DMS153 treated with DMSO at 0.1 percent for 48 hours (cell line): ENCODE measurements around the gene MRTFA.
"Not testable (repeated sequence)": the region's sequence is repeated elsewhere in the genome, so short reads cannot be mapped to it uniquely, and the experiment has no call there.

Source experiments
- DNase-seq: peaks from one replicate; lab custom pipeline; 2025; ENCODE audit not compliant: unreplicated experiment; lab: John Stamatoyannopoulos, UW

Gene MRTFA

DNA sequence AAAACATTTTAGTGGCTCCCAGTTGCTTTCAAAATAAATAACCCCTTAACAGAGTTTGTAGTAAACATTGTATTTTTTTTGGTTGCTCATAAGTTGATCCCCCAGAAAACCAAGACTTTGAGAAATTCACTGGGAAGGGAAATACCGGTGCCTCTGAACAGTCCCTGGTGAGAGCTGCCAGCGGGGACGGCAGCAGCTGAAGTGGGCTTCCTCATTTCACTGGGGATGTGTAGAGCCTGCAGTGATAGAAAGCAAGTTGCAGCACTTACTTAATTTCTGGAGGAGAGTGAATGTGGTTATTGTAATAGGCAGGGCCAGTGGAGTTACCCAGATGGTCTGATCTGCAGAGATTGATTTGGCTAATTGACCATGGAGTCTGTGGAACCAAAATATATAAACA lies 24.2 kb upstream of the MRTFA start:
- no peak for DNase-seq

DNA sequence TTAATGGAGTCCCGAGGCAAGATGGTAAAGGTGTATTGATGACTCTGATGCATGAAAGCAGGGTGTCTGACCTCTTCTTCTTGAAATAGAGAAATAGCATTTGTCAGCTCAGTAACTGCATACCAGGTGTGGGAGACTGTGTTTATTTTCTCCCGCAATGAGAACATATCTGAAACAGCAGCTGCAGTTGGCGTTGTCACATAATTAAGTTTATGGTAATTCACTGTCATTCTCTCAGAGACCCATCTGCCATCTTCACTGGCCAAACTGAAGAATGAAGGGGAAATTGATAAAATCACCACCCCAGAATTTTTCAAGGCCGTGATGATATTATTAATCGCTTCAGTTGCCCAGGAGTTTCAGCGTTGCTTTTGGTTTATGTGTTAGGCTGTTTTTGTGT lies 22.6 kb upstream of the MRTFA start:
- DNase-seq: no peak

DNA sequence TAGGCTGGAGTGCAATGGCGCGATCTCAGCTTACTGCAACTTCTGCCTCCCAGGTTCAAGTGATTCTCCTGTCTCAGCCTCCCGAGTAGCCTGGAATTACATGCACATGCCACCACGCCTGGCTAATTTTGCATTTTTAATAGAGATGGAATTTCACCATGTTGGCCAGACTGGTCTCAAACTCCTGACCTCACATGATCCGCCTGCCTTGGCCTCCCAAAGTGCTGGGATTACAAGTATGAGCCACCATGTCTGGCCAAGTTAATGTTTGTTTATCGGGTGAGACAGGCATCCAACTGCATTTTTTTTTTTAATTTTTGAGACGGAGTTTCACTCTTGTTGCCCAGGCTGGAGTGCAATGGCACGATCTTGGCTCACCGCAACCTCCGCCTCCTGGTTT lies 20.1 kb upstream of the MRTFA start:
- not testable (repeated sequence) for DNase-seq

DNA sequence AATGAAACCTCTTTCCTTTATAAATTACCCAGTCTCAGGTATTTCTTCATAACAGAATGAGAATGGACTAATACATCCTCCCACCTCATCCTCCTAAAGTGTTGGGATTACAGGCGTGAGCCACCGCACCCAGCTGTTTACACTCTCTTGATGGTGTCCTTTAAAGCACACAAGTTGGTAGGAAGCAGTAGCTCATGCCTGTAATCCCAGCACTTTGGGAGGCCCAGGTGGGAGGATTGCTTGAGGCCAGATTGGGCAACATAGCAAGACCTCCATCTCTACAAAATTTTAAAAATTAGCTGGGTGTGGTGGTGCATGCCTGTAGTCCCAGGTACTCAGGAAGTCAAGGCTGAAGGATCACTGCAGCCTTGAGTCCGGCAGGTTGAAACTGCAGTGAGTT lies 19.4 kb upstream of the MRTFA start:
- DNase-seq: not testable (repeated sequence)

DNA sequence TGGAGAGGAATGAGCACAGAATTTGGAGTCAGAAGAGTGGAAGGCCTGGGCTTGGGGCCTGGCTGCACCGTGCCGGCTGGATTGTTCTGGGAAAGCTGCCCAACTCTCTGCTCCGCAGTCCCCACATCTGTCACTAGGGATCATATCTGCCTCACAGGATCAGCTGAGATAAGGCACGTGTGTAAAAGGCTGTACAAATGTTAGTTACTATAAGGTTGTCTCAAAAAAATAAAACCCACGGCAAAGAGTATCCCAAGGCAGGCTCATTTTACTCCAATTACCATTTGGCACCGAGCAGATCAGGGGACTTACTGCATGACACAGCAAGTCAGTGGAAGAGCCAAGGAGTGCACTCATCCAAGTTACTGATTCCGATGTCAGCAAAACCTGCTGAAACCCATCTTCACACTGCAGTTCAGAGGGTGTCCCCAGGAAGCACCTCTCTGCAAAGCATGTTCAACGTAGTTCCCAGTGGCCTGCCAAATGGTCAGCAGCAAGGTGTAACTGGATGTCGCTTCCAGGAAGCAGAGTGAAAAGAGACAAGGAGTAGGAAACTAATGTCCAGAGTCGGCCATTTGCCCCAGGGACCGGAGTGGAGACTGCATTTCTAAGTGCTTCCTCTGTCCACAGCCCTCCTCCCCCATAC lies 18.1 kb upstream of the MRTFA start:
- peak; percentile 27 for DNase-seq

DNA sequence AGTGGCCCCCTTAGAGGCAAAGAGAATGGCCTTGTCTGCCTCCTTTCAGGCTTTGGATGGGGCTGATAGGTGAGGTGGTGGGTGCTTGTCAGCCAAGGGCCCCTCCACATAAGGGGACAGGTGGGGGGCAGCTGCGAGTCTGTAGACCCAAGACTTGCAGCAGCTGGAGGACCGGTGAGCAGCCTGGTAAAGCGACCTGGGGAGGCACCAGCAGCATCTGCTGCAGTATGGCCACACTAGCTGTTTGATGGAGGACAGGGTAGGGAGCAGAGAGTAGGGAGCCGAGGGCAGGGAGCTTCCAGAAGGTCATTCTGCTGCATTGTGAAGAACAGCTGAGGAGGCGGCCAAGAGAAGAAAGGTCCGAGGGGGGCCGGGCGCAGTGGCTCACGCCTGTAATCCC lies 16.8 kb upstream of the MRTFA start:
- DNase-seq: no peak

DNA sequence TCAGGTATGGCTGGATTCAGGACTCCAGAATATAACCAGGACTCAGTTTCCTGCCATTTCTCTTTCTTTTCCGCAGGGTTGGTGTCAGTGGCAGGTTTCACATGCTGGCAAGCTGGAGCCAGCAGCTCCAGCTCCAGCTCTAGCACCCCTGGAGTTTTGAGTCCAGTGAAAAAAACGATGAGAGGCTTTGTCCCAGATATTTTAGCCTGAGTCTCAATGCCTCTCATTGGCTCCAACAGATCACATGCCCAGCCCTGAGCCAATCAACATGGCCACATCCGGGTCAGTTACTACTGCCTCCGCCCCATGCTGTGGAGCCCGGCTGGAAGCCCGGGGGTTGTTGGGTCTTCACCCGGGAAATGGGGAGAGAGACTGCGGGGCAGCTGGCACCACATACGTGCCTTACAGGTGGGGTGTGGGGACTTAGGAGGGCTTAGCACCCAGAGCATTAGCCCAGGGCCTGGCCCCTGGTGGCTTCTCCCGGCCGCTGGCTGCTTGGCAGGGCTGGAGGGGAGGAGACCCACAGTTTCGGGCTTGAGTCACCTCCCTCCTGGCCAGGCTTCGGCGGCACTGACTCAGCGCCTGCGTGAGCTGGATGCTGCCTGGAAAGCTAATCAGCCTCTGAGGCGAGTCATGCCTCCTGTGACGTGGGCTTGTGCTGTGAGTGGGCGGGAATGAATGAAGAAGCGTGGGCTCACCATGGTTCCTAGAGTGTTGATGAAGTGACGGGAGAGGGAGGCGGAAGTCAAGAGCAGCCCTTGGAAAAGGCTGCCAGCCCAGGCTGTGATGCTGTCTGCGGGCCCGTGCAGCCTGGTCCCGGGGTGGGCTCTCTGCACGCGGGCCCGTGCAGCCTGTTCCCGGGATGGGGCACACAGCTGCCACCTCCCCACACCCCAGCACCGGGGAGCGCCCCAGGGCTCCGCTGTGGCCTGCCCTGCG lies 15.3 kb upstream of the MRTFA start:
- peak; percentile 92 for DNase-seq

DNA sequence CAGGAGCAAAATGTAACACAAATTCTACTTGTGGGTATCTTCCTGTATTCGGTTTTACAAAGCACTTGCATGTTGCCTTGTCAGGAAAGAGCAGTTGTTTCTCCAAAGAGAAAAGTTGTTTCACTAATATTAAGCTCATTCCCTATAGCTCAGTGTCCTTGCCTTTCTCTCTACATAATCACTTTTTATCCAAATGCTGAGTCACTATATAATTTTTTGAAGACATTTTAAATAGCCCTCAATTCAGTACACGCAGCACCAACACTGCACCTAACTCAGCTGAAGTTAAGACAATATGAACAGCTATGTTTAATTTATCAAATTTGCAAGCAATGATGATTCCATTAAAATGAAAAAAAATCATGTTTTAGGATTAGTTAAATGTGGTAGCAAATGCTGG lies 14.5 kb upstream of the MRTFA start:
- DNase-seq: no peak

DNA sequence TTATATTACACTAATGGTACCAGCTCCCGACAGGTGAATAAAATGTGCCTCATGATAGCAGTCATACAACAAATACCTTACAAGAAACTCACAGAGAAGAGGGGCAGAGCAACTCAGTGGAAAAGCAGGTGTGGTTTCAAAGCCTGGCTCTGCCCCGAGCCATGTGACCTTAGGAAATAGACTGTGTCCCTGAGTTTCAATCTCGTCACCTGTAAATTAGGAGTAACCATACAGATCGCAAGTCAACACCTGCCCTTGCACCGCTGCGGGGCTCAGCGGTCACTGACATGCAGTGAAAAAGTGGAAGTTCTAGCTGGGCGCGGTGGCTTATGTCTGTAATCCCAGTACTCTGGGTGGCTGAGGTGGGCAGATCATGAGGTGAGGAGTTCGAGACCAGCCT lies 11.9 kb upstream of the MRTFA start:
- DNase-seq: no peak

DNA sequence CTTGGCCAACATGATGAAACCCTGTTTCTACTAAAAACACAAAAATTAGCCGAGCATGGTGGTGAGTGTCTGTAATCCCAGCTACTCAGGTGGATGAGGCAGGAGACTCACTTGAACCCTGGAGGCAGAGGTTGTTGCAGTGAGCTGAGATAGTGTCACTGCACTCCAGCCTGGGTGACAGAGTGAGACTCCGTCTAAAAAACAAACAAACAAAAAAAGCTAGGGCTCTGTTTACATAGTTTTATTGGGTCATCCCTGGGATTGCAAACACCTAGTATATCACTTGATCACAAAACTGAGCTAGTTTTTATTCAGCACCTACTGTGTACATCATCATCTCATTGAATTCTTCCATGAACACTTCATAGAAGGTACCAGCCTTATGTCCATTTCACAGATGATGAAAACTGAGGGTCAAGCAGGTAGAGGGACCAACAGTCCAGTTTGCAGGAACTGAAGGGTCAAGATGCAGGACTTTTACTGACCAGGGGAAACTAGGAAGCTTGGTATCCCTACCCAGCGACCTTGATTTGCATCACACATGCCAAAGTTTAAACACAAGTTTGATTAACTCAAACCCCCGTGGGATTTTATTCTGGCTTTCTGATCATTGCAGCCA lies 9.2 kb upstream of the MRTFA start:
- no peak for DNase-seq

DNA sequence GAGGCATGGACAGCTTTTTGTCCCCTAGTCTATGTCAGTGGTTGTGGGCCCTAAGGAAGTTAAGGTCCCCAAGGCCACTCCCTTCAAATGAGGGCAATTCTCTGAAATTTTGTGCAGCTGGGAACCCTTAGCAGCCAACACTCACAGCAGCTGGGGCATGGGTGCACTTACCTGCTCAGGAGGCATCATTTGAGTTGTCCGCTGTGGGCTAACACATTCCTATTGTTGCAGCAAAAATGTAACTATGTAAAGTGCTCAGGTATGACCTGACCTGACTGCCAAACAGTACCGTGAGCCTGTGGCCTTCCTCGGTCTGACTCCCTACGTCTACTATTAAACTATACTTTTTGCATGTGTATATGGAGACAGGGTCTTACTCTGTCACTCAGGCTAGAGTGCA lies 5.8 kb upstream of the MRTFA start:
- DNase-seq: no peak

DNA sequence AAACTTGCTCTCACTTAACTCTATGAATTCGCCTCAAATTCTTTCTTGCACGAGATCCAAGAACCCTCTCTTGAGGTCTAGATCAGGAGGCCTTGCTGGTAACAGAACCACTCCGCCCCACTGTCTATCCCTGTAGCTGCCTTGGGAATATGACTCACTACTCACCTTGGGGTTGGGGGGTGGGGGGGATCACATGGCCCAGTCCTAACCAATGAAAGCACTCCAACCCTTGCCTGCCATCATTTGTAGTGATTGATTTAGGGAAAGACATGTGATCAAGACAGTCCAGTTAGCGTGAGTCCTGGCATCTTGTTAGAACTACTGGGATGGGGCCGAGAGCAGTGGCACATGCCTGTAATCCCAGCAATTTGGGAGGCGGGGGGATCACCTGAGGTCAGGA lies 4.8 kb upstream of the MRTFA start:
- DNase-seq: no peak

DNA sequence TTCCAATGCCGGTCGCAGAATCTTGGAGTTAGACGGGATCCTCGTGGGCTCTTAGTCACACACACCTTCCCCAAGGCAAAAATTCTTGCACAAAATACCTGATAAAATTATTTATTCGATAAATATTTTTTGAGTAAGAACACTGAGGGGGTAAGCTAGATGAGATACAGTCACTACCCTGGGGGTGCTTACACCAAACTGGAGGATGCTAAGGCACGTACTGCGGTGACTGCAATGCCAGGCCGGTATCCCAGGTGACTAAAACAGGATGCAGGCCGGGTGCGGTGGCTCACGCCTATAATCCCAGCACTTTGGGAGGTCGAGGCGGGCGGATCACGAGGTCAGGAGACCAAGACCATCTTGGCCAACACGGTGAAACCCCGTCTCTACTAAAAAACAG lies 1.7 kb upstream of the MRTFA start:
- no peak for DNase-seq

DNA sequence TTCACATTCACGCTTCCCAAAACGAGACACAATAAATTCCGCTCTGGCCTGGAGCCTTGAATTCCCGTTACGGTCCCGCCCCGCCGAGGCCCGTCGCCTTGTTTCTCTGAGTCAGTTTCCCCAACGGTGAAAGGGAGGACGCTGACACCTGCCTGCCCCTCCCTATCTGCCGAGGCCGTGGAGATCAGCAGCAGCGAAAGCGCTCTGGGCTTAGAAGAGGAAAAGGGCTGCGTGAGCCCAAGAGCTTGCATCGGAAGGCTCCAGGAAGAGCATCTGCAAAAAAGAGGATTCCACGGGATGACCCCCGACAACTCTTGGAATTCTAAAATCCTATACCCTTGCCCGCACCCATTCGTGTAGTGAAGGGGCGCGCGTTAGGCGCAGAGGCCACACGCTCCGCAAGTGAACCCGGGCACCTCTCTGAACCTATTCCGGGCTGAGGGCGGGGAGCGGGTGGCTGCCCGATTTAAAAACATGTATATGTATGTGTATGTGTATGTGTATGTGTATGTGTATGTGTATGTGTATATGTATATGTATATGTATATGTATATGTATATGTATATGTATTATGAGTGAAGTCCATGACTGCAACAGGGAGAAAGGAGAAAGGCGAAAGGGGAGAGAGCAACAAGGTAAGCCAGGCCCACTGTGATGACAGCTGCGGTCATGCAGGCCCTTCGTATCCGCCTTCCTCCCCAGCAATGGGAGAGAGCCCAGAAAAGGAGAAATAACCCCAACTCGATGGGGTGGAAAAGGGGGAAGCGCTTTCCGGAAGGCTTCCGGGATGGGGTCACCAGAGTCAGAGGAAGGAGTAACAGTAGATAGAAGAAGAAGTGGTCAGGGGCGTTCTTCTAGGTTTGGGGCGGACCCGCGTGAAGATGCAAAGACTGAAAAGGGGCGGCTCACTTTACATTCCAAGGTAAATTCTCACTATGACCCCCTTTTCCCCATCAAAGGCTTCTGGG lies 948 bp upstream of the MRTFA start:
- no peak for DNase-seq

DNA sequence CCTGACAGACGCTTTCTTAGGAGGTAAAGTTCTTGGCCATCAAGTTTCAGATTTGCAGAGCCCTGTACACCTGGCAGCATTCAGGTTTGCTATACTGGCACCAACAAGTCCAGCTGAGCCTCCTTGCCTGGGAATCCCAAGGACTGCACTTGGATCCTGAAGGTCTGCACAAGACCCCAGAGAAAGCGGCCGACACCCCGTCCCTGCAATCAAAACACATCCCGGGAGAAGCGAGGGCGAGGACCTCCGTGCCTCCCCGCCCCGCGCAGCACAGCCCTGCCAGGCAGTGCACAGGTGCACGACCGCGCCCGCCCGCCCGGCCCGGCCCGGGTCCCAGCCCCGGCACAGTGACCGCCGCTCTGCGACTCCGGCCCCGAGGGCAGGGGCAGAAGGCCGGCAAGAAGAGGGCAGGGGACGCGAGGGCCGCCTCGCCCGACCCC lies 559 bp downstream of the MRTFA start:
- DNase-seq: no peak

DNA sequence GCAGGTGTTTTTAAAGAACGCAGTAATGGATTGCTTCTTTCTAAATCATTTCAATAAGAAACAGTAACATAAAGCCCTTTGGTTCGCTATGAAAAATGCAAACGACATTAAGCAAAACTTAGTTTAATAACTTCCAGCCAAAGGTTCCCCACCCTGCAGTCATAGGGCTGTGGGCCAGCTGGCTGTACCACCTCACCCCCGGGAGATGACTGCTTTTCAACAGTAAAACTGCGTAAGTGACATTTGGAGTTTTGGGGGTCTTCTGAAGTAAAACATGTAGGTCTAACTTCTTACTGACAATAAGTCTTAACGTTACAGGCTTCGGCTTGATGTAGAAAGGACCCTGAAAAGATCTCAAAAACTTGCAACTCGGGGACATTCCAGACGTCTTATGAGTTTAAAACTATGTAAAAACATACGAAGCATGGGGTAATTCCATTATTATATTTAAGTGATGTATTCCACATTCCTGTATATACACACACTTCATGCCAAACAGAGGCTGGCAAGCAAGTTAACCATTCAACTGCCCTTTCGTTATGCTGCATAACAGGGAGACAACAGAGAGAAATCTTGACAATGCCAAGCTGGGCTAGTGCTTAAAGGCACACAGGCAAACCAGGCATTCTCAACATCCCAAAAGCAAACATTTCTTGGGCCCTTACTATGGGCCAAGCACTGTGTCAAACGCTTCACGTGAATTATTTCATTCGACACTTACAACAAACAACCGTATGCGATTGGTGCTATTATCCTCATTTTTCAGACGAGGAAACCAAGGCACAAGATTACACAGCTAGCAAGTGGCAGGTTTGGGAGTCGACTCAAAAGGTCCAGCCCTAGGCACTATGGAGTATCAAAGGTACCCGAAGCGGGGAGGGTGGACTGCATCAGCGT lies 1.2 kb downstream of the MRTFA start:
- DNase-seq: no peak

DNA sequence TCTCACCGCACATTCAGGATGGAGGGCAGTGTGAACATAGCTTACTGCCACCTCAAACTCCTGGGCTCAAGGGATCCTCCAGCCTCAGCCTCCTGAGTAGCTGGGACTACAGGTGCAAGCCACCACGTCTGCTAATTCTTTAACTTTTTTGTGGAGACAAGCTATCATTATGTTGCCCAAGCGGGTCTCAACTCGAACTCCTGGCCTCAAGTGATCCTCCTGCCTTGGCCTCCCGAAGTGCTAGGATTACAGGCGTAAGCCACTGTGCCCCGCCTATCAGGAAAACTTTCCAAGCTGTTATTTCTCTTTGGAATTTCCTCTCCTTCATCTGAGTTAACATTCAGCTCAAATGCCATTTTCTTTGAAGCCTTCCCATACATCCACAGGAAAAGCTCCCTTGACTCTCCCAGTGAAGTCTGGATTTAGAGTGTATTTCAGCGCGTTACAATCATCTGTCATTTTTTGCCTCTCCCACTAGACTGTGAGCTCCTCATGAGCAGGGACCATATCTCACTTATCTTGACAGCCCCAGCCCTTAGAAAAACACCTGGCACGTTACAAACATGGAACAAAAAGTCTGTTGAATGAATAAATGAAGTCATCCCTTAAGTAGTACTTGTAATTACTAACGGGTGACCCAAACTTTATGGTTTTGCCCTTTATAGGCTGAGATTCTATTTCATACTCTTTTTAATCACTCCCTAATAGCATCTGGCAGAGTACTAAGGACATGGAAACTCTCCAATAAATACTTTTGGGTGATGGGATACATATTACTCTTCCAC lies 2.2 kb downstream of the MRTFA start:
- no peak for DNase-seq

DNA sequence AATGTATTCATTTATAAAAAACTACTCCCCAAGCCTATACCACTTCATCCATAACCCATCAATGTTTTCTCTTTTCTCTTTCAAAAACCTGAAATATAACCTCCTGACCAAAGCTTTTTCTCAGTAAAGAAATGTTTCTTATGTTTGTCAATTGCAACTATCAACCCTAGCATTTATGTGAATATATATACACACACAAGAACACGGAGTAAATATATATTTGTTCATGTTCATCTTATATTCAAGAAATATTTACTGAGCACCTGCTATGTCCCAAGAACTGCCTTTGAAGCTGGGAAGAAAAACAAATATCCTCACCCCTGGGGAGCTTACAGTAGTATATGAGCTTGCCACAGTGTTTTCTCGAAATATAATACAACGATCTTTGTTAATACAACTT lies 3.5 kb downstream of the MRTFA start:
- DNase-seq: no peak

DNA sequence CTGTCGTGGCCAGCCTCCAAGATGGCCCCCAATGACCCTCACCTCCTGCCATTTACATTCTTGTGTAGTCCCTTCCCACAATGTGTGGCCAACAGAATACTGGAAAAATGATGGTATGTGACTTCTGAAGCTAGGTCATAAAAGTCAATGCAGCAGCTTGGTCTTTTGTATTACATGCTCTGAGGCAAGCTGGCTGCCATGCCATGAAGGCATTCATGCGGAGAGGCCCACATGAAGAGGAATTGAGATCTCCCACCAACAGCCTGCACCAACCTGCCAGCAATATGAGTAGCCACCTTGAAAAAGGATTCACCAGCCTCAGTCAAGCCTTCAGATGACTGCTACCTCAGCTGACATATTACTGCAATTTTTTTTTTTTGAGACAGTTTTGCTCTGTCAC lies 4.6 kb downstream of the MRTFA start:
- DNase-seq: no peak
